ENCODE data around the gene TEX44. TPM values are rescaled to one million over a fixed set of nuclear protein-coding genes. Genes with fewer than 3 reads are reported as not detected.
A peak's percentile ranks its signal among the peaks of the same experiment; 100 is the strongest.
"Not testable (repeated sequence)": the region's sequence is repeated elsewhere in the genome, so short reads cannot be mapped to it uniquely, and the experiment has no call there.

TEX44 gene
- not detected for total RNA-seq

DNA sequence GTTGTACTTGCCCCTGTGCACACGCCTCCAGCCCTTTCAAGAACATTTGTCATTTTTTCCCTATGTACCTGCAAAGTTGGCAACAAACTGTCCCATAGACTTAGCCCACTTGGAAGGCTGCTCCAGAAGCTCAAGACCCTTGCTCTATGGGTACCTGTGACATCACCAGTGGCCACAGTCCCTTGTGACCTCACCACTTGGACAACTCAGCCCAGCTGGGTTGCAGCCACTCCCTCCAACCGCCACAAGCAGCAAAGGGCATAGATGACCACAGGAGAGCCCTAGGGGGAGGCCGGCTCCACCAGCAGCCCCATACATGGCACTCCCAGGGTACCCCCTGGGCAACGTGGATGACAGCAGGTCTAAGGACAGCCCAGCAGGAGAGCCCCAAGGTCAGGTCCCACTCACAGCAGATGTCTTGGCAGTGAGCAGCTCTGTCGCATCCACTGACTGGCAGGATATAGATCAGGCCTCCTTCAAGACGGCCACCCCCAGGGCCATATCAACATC is at the start of gene TEX44:
Gene TEX44, plus strand, starts transcription at position 229 of the 510 bp plus-strand sequence. Its CDS starts 88 bp downstream, at position 317.
- no peak for DNase-seq
- Mint-ChIP-seq H3K27me3 (no peaks in the 10 kb centered on the region), H3K9me3 (no peaks in the 10 kb centered on the region)

DNA sequence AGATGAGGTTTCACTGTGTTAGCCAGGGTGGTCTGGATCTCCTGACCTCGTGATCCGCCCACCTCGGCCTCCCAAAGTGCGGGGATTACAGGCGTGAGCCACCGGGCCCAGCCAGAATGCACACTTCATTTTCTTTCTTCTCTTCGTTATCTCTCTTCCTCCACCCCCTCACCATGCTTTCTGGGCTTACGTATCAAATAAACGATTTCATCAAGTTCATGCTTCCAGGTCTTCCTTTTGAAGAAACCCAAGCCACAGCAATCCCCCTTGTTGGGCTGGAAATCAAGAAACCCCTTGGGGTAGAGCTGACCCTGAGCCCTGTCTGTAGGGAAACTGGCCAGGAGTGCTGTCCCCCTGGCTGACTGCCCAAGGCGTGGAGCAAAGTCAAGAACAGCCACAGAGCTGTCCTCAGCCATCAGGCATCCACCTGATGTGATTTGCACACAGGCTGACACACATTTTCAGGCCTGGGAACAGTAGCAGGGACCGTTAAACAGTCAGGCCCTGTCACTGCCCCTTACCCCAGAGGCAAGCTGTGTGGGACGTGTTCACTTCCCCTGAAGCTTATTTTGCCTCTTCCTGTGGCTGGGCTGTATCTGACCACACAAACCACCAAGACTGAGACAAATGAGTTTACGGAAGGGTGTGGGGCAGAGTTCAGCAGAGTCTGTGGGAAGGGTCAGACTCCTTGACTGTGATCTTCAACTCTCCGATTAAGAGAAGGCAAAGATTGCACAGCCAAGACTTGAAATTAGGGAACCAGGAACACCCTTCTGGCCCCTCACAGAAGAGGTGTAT is 47.4 kb upstream of the TEX44 start:
- peaks cover 6% of the 10 kb centered on the region for H3K36me3 Mint-ChIP-seq
- peak overlapping the region; percentile 61 for H3K4me3 Mint-ChIP-seq
- H3K27ac Mint-ChIP-seq, result peak overlapping the region; percentile 84
- DNase-seq, result peak; percentile 71
- peaks cover 17% of the 10 kb centered on the region for H3K4me1 Mint-ChIP-seq
- peaks cover 8% of the 10 kb centered on the region for H3K9me3 Mint-ChIP-seq
- peaks cover 7% of the 10 kb centered on the region for H3K27me3 Mint-ChIP-seq

More for the DNA sequence above, at the start of gene TEX44:
- no peaks in the 10 kb centered on the region for H3K36me3 Mint-ChIP-seq
- no peak within 1 kb of the TSS for H3K4me3 Mint-ChIP-seq
- no peaks in the 10 kb centered on the region for H3K4me1 Mint-ChIP-seq
- no peak within 1 kb of the TSS for H3K27ac Mint-ChIP-seq

DNA sequence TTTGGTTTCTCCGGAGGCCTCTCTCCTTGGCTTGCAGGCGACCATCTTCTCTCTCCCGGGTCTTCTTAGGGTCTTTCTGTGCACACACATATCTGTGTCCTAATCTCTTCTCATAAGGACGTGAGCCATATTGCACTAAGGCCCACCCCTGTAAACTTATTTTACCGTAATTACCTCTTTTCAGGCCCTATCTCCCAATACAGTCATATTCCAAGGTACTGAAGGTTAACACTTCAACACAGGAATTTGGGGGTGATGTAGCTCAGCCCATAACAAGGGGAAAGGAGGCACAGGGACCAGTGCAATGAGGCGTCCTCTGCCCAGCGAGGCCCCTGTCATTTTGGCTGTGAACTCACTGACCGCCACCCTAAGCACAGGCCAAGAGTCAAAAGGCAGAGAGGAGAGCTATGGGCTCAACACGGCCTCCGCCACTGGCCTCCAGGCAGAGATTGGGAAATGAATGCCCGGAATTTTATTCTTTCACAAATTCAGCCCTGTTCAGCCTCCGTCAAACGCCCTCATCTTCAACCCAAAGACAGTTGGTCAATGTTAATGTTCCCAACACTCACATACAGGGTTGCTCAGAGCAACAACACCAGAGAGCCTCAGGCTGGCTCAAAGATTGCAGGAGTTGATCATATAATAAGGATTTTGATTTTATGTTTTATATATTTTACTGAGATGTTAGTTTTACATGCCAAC is 46.5 kb upstream of the TEX44 start:
- DNase-seq, result no peak
- Mint-ChIP-seq H3K9me3 (peaks cover 8% of the 10 kb centered on the region), H3K27ac (peak overlapping the region; percentile 84), H3K4me3 (no peak overlapping the region), H3K4me1 (peaks cover 17% of the 10 kb centered on the region), H3K27me3 (peaks cover 6% of the 10 kb centered on the region), H3K36me3 (peaks cover 6% of the 10 kb centered on the region)

DNA sequence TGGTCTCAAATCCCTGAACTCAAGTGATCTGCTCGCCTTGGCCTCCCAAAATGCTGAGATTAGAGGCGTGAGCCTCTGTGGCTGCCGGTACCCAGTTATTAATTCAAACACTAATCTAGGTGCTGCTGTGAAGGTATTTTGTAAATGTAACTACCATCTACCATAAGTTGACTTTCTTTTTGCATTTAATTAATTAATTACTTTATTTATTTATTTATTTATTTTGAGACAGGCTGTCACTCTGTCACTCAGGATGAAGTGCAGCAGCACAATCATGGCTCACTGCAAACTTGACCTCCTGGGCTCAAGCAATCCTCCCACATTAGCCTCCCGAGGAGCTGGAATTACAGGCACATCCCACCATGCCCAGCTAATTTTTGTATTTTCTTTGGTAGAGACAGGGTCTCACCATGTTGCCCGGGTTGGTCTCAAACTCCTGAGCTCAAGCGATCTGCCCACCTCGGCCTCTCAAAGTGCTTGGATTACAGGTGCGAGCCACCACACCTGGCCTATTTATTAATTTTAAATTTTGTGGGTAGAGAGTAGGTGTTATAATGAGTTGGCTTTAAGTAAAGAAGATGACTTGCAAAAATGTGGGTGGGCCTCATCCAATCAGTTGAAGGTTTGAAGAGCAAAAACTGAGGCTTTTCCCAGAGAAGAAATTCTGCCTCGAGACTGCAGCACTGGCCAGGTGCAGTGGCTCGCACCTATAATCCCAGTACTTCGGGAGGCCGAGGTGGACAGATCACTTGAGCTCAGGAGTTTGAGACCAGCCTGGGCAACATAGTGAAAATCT is 45.2 kb upstream of the TEX44 start:
- H3K4me3 Mint-ChIP-seq, result no peak overlapping the region
- peaks cover 10% of the 10 kb centered on the region for H3K9me3 Mint-ChIP-seq
- no peak overlapping the region for H3K27ac Mint-ChIP-seq
- peaks cover 9% of the 10 kb centered on the region for H3K36me3 Mint-ChIP-seq
- DNase-seq, result no peak
- H3K4me1 Mint-ChIP-seq, result peaks cover 17% of the 10 kb centered on the region
- H3K27me3 Mint-ChIP-seq, result no peaks in the 10 kb centered on the region

DNA sequence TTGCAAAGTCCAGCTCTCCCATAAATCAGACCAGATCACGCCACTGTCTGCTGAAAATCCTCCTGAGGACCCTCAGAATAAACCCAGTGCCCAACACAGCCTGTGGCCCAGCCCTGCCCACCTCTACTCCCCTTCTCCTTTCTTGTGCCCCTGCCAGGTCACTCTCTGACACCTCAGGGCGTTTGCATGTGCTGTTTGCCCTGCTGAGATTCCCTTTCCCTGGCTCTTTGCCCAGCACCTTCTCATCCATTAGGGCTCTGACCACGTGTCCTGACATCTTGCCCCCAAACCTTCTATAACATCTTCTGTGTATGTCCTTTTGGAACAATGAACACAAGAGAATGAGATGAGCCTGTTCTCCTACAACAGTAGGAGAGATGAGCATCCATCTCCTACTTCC is 43.9 kb upstream of the TEX44 start:
- H3K4me3 Mint-ChIP-seq, result no peak overlapping the region
- no peaks in the 10 kb centered on the region for H3K27me3 Mint-ChIP-seq
- peaks cover 16% of the 10 kb centered on the region for H3K9me3 Mint-ChIP-seq
- peaks cover 12% of the 10 kb centered on the region for H3K36me3 Mint-ChIP-seq
- DNase-seq, result no peak
- peaks cover 15% of the 10 kb centered on the region for H3K4me1 Mint-ChIP-seq
- no peak overlapping the region for H3K27ac Mint-ChIP-seq

DNA sequence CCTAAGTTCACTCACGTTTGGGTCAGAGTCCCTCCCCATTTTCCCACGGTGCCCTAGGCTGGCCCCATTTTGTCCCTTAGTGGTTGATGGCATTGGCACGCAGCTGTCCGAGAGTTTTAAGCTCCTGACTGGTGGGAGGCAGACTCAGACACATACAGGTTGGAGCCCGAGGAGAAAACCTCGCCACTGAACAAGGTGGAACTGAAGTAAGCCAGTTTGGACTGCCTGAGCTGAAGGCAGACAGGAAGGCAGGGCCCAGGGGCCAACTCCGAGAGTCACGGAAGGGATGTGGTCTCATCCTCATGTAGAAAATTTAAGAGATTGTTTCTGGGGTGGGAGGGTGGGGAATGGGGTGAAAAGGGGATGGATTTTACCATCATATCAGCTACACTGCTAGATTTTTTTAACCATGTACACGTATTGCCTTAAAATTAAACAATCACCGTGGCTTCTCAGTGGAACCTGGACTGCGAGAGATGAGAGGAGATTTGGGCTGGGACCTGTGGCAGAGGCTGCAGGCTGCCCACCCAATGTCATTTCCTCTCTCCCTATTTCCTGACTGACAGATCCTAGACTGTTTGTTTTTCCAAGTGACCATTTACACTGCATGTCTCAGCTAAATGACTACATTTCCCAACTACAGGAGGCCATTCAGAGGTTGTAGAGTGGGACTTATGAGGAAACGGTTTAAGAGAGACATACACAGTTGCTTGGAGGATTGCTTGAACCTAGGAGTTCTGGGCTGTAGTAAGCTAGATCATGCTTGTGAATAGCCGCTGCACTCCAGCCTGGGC is 43.0 kb upstream of the TEX44 start:
- Mint-ChIP-seq H3K36me3 (peaks cover 12% of the 10 kb centered on the region), H3K27ac (no peak overlapping the region), H3K4me1 (peaks cover 22% of the 10 kb centered on the region), H3K27me3 (no peaks in the 10 kb centered on the region), H3K4me3 (no peak overlapping the region), H3K9me3 (peaks cover 18% of the 10 kb centered on the region)
- no peak for DNase-seq

DNA sequence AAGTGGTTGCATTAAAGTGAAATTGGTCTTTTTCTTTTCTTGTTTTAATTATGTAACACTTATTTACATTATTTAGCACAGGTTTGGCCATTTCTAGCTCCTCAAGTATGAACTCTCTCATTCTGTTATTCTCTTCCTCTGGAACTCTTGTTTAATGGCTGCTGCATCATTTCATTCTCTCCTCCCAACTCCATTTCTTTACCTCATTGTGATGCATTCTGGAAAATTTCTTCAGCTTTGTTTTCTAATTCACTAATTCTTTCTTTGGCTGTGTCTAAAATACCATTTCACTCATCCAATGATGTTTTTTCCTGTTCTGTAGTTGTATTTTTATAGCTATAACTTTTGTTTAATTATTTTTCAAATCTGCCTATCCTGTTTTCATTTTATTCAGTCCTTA is 39.9 kb upstream of the TEX44 start:
- Mint-ChIP-seq H3K27me3 (no peaks in the 10 kb centered on the region), H3K4me1 (peaks cover 12% of the 10 kb centered on the region), H3K27ac (no peak overlapping the region), H3K36me3 (peaks cover 7% of the 10 kb centered on the region), H3K9me3 (peaks cover 18% of the 10 kb centered on the region), H3K4me3 (no peak overlapping the region)
- DNase-seq, result no peak

DNA sequence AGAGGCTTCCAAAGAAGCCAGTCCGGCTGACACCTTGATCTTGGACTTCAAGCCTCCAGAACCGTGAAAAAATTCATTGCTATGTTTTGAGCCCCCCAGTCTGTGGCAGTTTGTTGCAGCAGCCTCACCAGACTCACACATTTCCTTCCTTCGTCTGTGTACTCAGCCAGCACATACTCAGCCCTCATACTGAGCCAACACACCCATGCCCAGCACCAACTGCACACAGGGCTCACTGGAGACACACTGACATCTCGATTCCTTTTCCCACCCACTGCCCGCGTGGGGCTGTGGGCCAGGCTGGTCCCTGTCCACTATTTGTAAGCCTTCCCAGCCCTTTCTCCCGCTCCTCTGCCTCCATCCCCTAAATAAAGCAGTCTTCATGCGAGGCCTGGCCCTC is 38.3 kb upstream of the TEX44 start:
- DNase-seq, result no peak
- no peak overlapping the region for H3K27ac Mint-ChIP-seq
- peaks cover 18% of the 10 kb centered on the region for H3K9me3 Mint-ChIP-seq
- peaks cover 7% of the 10 kb centered on the region for H3K36me3 Mint-ChIP-seq
- H3K4me3 Mint-ChIP-seq, result no peak overlapping the region
- H3K27me3 Mint-ChIP-seq, result no peaks in the 10 kb centered on the region
- peaks cover 15% of the 10 kb centered on the region for H3K4me1 Mint-ChIP-seq

DNA sequence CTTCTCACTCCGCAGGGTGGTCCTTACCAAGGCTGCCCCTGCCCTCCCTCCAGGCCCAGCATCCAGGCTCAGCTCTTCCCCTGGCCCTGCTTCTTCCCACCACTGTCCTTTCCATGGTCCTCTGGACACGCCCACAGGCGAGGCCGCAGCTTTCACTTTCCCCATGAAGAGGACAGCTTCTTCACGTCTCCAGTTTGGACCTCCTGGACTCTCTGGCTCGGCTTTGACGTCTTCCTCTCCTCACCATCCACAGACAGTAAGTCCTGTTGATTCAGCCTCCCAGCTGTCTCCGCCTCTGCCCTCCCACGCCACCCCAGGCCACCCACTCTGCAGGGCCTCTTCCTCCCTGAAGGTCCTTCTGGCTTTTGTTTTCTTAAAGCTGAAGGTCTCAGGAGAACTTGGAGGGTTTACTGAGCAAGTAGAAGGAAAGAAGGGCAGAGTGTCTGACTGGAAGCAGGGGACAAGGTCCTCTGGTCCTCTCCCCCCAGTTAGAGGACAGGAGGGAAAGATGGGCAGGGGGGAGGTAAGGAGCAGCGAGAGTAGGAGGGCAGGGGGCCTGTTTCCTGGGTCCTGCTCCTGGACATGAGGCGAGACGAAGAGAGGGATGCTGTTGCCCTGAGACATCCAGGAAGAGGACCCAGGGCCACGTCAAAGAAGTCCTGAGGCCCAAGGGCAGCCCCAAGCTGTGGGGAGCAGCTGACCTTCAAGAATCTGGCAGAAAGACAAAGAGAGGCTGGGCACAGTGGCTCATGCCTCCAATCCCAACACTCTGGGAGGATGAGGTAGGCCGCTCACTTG is 37.7 kb upstream of the TEX44 start:
- Mint-ChIP-seq H3K4me3 (no peak overlapping the region), H3K4me1 (peaks cover 15% of the 10 kb centered on the region), H3K9me3 (peaks cover 18% of the 10 kb centered on the region), H3K36me3 (peaks cover 7% of the 10 kb centered on the region), H3K27ac (no peak overlapping the region), H3K27me3 (no peaks in the 10 kb centered on the region)
- no peak for DNase-seq

DNA sequence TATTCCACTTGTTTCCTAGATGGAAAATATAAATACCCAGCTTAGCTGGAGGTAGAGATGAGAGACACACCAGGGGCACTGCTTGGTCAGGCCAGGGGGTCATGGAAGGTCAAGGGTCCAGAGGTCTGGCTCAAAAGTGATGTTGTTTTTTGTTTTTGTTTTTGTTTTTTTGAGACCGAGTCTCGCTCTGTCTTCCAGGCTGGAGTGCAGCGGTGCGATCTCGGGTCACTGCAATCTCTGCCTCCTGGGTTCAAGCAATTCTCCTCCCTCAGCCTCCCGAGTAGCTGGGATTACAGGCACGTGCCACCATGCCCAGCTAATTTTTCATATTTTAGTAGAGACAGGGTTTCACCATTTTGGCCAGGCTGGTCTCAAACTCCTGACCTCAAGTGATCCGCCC is 36.2 kb upstream of the TEX44 start:
- H3K27ac Mint-ChIP-seq, H3K4me3 Mint-ChIP-seq: not testable (repeated sequence)

DNA sequence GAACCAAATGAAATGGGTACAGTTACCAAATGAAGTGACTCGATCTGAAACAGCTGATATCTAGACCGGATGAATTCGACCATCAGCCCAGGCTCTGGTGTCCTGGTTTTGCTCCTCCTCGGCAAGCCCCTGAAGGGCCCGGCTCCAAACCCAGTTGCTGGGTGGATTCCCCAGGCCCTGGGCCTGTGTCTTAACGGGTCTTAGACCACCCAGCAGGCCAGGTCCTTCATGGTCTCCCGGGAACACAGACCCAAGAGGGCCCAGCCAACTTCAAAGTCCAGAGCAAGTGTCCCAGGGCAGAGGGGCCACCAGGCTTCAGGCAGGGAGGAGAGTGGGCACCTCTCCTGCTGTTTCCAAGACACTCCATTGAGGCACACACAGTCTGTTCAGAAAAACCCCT is 35.7 kb upstream of the TEX44 start:
- no peak for DNase-seq
- H3K4me1 Mint-ChIP-seq, result peaks cover 15% of the 10 kb centered on the region
- peaks cover 13% of the 10 kb centered on the region for H3K9me3 Mint-ChIP-seq
- peaks cover 4% of the 10 kb centered on the region for H3K36me3 Mint-ChIP-seq
- H3K4me3 Mint-ChIP-seq, result no peak overlapping the region
- no peaks in the 10 kb centered on the region for H3K27me3 Mint-ChIP-seq
- H3K27ac Mint-ChIP-seq, result no peak overlapping the region

More for the DNA sequence above, 36.2 kb upstream of the TEX44 start:
- H3K4me1 Mint-ChIP-seq, result peaks cover 15% of the 10 kb centered on the region
- not testable (repeated sequence) for DNase-seq, H3K27me3 Mint-ChIP-seq, H3K36me3 Mint-ChIP-seq
- H3K9me3 Mint-ChIP-seq, result peaks cover 14% of the 10 kb centered on the region

DNA sequence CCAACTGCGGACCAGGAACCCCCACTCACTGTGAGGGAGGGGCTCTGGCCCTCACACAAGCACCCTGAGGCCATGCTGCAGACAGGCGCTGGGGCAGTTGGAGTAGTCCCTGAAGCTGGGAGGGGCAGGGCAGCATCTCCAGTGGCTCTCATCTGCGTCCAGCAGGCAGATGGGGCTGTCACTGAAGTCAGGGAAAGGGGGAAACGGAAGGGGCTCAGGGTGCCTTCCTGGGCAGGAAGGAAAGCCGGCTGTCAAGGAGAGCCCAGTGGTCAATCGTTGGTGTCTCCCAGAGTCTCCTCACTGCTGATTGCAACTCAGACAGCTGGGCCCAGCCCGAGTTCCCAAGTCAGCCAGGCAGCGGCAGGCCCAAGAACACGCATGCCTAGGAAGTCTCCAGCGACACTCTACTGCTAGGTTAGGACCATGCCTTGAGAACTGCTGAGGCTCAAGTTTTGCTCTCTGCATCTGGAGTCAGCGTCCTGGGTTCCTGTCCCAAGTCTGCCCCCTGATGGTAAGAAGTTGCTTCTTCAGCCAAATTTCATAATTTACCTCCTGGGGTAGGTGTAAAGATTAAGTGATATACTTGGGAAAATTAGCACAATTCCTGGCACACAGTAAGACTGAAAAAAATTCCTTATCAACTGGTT is 35.0 kb upstream of the TEX44 start:
- H3K9me3 Mint-ChIP-seq, result peaks cover 11% of the 10 kb centered on the region
- peaks cover 4% of the 10 kb centered on the region for H3K36me3 Mint-ChIP-seq
- no peak overlapping the region for H3K27ac Mint-ChIP-seq
- peaks cover 15% of the 10 kb centered on the region for H3K4me1 Mint-ChIP-seq
- DNase-seq, result peak; percentile 45
- no peaks in the 10 kb centered on the region for H3K27me3 Mint-ChIP-seq
- no peak overlapping the region for H3K4me3 Mint-ChIP-seq

DNA sequence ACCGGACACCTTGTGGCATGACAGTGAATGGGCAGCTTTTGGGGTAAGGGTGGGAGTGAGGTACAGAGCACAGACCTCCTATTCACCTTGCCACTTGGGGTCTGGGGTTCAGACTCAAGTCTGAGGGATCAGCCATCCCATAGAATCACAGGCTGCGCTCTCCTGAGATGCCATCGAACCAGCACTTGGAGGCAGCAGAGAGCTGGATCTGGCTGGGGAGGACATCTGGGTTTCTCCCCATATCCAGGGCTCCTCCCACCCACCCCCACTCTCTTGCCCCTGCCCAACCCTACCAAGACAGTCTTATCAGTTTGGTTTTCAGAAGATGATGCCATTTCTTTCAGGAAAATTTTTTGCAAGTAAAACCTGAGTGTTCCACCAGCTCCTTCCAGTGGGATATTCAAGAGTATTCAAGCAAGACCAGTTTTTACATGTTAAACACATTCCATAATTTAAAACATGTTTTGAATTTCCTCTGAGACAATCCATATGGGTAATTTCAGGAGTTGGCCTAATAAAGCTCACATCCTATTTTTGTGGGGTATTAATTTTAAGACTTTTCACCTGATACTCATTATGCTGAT is 29.2 kb upstream of the TEX44 start:
- Mint-ChIP-seq H3K27ac (no peak overlapping the region), H3K4me1 (peaks cover 2% of the 10 kb centered on the region), H3K4me3 (no peak overlapping the region), H3K9me3 (no peaks in the 10 kb centered on the region), H3K27me3 (no peaks in the 10 kb centered on the region), H3K36me3 (no peaks in the 10 kb centered on the region)
- DNase-seq, result peak; percentile 54

All from activated naive CD8-positive, alpha-beta T cell treated with anti-CD3 and anti-CD28 coated beads for 36 hours (primary cell).